Osteoblast (primary cell): Measurements from ENCODE around the gene MROH2A. TPM values are rescaled to one million over a fixed set of nuclear protein-coding genes. Genes with fewer than 3 reads are reported as not detected.
"Not testable (repeated sequence)": the region's sequence is repeated elsewhere in the genome, so short reads cannot be mapped to it uniquely, and the experiment has no call there.

Experiments
- DNase-seq: peaks from one replicate; pipeline ENCODE4 v3.0.0; 2011; ENCODE audit warnings: low spot score, mixed read lengths; ENCODE audit not compliant: insufficient read length; ENCODE audit errors: missing footprints
- H2AFZ ChIP-seq: 2 replicates; pipeline ENCODE4 v1.6.0; 2011; ENCODE audit warnings: mild to moderate bottlenecking, low read length
- H3K27ac ChIP-seq: 2 replicates; pipeline ENCODE4 v1.5.1; 2011; ENCODE audit warnings: mild to moderate bottlenecking, low read depth, low read length, moderate library complexity
- H3K27me3 ChIP-seq: 2 replicates; pipeline ENCODE4 v1.6.0; 2012; ENCODE audit warnings: mild to moderate bottlenecking, control low read depth, inconsistent platforms, low read length, moderate library complexity; ENCODE audit not compliant: insufficient read depth
- H3K36me3 ChIP-seq: 2 replicates; pipeline ENCODE4 v1.5.1; 2011; ENCODE audit warnings: mild to moderate bottlenecking, low read length, control low read depth, moderate library complexity; ENCODE audit not compliant: insufficient read depth
- H3K4me1 ChIP-seq: 2 replicates; pipeline ENCODE4 v1.5.1; 2011; ENCODE audit warnings: mild to moderate bottlenecking, low read length, control low read depth, moderate library complexity; ENCODE audit not compliant: insufficient read depth
- H3K4me2 ChIP-seq: 2 replicates; pipeline ENCODE4 v1.6.0; 2011; ENCODE audit warnings: mild to moderate bottlenecking, low read length; ENCODE audit not compliant: insufficient read depth
- H3K4me3 ChIP-seq: fragments of 200-600 bp; sonication (generic); 3 replicates; pipeline ENCODE4 v1.5.1; 2012; ENCODE audit warnings: mild to moderate bottlenecking, low read length, inconsistent platforms; ENCODE audit not compliant: insufficient read depth
- H3K79me2 ChIP-seq: 2 replicates; pipeline ENCODE4 v1.6.0; 2012; ENCODE audit warnings: mild to moderate bottlenecking, low read length, control low read depth, inconsistent platforms; ENCODE audit not compliant: insufficient read depth
- H3K9me3 ChIP-seq: 2 replicates; pipeline ENCODE4 v1.5.1; 2011; ENCODE audit warnings: low read depth, low read length, control low read depth
- H4K20me1 ChIP-seq: 2 replicates; pipeline ENCODE4 v1.6.0; 2012; ENCODE audit warnings: mild to moderate bottlenecking, low read length, control low read depth; ENCODE audit not compliant: insufficient read depth
- CTCF ChIP-seq: IDR thresholded peaks from 2 replicates; pipeline ENCODE4 v1.5.1; 2011; ENCODE audit warnings: mild to moderate bottlenecking, low read depth, low read length, moderate library complexity; ENCODE audit errors: extremely low read depth
- total RNA-seq: library from RNA; depleted of rRNA; stranded (reverse); fragments of >200 nt; gene quantifications from 2 replicates; pipeline ENCODE4 v1.2.3, GENCODE V29; 2012

Gene MROH2A
- total RNA-seq, result not detected in 2 replicates

- Histone ChIP-seq H2AFZ (no peak within 1 kb of the TSS), H3K27me3 (no peaks in the 10 kb centered on the region), H3K27ac (no peak within 1 kb of the TSS), H3K79me2 (no peaks in the 10 kb centered on the region), H3K4me2 (no peak within 1 kb of the TSS), H3K4me3 (no peak within 1 kb of the TSS), H3K36me3 (no peaks in the 10 kb centered on the region), H3K9me3 (peaks cover 3% of the 10 kb centered on the region), H3K4me1 (no peaks in the 10 kb centered on the region), H4K20me1 (no peaks in the 10 kb centered on the region)
- DNase-seq, result no peak
- TF ChIP-seq CTCF, result no peak
Measured at GRCh38 chr2:233778030-233778429, at the start of gene MROH2A. Gene MROH2A (plus strand): TSS chr2:233778330. CDS start chr2:233779359, 1,029 bp downstream.

GRCh38 chr2:233728723-233729301 lies 49.3 kb upstream of the MROH2A start, which contains the start of gene UGT1A3:
Gene UGT1A3 (plus strand): TSS chr2:233729042. CDS start chr2:233729127, 85 bp downstream.
- no peak for TF ChIP-seq CTCF
- H3K79me2 ChIP-seq, result no peaks in the 10 kb centered on the region
- no peak within 1 kb of the TSS for H3K4me3 ChIP-seq
- no peak for DNase-seq
- H3K27ac ChIP-seq, result no peak within 1 kb of the TSS
- H2AFZ ChIP-seq, result no peak within 1 kb of the TSS
- H4K20me1 ChIP-seq, result no peaks in the 10 kb centered on the region
- peaks cover 7% of the 10 kb centered on the region for H3K27me3 ChIP-seq
- H3K9me3 ChIP-seq, result no peaks in the 10 kb centered on the region
- no peak within 1 kb of the TSS for H3K4me2 ChIP-seq
- no peaks in the 10 kb centered on the region for H3K36me3 ChIP-seq
- no peaks in the 10 kb centered on the region for H3K4me1 ChIP-seq

GRCh38 chr2:233736868-233737653 lies 41.1 kb upstream of the MROH2A start:
- not testable (repeated sequence) for H3K79me2 ChIP-seq, H3K4me3 ChIP-seq, H4K20me1 ChIP-seq, H3K9me3 ChIP-seq, H3K27me3 ChIP-seq, H3K4me1 ChIP-seq, H3K27ac ChIP-seq, DNase-seq, H2AFZ ChIP-seq, H3K36me3 ChIP-seq, H3K4me2 ChIP-seq

- Histone ChIP-seq H3K4me2 (no peak overlapping the region), H3K79me2 (no peaks in the 10 kb centered on the region), H3K4me1 (no peaks in the 10 kb centered on the region), H3K27ac (no peak overlapping the region), H3K27me3 (peaks cover 14% of the 10 kb centered on the region), H4K20me1 (no peaks in the 10 kb centered on the region), H2AFZ (no peak overlapping the region), H3K36me3 (no peaks in the 10 kb centered on the region), H3K9me3 (no peaks in the 10 kb centered on the region), H3K4me3 (no peak overlapping the region)
- DNase-seq, result no peak
- TF ChIP-seq CTCF, result no peak
Measured at GRCh38 chr2:233740870-233741269, 37.3 kb upstream of the MROH2A start.
